Tibial nerve (tissue), 4 donors: ENCODE results near the gene USP46.

Experiments used
- CTCF ChIP-seq, 5 experiments: fragments of 200-600 bp in 3 of 5; fragments of 450-650 bp in 2 of 5; sonication (generic) in 3 of 5; IDR thresholded peaks; one replicate each; pipeline ENCODE4 v1.5.1; 2016 to 2019; ENCODE audit warnings: antibody characterized with exemption in 5 of 5, mild to moderate bottlenecking in 3 of 5, moderate library complexity in 2 of 5
- EP300 ChIP-seq, 2 donors: sonication (generic); formaldehyde crosslinking; IDR thresholded peaks; one replicate each; pipeline ENCODE4 v1.6.1; 2017; ENCODE audit warnings: antibody characterized with exemption in 2 of 2, mild to moderate bottlenecking in 1 of 2
- POLR2A ChIP-seq, 2 donors: fragments of 450-650 bp; IDR thresholded peaks; one replicate each; pipeline ENCODE4 v1.6.1; 2017; ENCODE audit warnings: antibody characterized with exemption in 2 of 2, mild to moderate bottlenecking in 2 of 2, moderate library complexity in 2 of 2

GRCh38 chr4:52687696-52688095 is 28.6 kb upstream of the USP46 start:
- TF ChIP-seq CTCF (IDR thresholded peaks at IDR 0.05) (no peak), POLR2A (IDR thresholded peaks at IDR 0.05) (no peak), EP300 (IDR thresholded peaks at IDR 0.05) (no peak)
